GM12872 (cell line): Measurements from ENCODE around the gene PRDX6.

ENCODE experiments used
- TF ChIP-seq, protein P1 (sequence below): IDR thresholded peaks from 3 replicates; pipeline ENCODE4 v1.5.1; 2011; ENCODE audit warnings: low read depth, mild to moderate bottlenecking, low read length, moderate library complexity; ENCODE audit not compliant: insufficient read depth

Gene PRDX6

DNA sequence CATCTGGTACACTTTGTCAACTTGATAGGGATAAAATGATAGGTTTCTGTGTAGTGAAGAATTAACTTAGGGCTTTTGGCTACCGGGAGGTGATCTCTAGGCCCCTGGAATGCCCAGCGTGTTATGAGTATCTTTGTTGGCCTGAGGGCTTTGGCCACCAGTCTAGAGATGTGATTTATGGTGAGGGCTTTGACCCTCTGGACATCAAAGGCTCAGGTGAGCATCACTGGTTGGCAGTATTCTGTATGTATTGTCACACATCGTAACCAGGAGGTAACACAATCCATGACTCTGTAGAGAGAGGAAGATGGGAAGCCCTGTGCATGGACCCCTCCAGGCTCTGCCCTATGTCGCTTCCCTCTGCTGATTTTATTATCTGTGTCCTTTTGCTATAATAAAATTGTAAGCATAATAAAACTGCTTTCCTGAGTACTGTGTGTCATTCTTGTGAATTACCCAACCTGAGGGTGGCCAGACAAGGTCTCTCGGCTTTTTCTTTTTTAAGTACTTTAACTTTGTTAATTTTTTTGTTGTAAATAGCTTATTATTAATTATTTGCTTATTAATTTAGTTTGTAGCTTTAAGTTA lies 40.2 kb upstream of the PRDX6 start:
- TF ChIP-seq, protein P1, sequence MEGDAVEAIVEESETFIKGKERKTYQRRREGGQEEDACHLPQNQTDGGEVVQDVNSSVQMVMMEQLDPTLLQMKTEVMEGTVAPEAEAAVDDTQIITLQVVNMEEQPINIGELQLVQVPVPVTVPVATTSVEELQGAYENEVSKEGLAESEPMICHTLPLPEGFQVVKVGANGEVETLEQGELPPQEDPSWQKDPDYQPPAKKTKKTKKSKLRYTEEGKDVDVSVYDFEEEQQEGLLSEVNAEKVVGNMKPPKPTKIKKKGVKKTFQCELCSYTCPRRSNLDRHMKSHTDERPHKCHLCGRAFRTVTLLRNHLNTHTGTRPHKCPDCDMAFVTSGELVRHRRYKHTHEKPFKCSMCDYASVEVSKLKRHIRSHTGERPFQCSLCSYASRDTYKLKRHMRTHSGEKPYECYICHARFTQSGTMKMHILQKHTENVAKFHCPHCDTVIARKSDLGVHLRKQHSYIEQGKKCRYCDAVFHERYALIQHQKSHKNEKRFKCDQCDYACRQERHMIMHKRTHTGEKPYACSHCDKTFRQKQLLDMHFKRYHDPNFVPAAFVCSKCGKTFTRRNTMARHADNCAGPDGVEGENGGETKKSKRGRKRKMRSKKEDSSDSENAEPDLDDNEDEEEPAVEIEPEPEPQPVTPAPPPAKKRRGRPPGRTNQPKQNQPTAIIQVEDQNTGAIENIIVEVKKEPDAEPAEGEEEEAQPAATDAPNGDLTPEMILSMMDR, result no peak

DNA sequence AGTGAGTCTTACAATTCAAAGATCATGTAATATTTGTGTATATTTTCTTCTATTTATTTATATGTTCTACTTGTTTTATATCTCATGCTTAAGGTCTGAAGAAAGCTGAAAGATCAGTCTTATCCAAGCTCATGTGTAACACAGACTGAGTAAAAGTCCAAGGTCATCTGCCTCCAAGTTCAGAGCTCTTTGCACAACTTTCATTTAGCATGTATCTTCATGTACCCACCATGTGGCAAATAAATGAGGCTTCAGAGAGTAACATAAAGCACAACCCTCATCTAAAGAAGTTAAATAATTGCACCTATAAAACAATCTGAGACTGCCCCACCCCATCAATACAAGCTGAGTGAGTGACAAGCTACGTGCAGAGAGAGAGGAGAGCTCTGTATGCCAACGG lies 38.5 kb upstream of the PRDX6 start:
- TF ChIP-seq, protein P1, result no peak

DNA sequence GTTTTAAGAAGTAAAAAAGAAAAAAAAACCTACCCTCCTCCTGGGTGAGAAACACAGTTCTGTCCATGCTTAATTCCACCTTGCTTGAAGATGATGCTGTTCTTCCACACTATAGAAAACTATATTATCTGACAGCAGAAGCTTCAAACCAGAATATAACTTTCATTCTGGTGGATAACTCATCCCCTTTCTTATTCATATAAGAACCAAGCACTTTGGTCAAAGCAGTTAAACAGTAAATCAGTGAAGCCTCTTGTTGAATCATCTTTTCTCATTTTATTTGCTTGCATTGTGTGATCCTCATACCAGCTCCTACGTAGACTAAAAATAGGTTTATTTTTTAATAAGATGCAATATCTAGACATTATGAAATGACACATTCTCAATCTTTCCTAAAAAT lies 36.7 kb upstream of the PRDX6 start:
- TF ChIP-seq, protein P1, result no peak

DNA sequence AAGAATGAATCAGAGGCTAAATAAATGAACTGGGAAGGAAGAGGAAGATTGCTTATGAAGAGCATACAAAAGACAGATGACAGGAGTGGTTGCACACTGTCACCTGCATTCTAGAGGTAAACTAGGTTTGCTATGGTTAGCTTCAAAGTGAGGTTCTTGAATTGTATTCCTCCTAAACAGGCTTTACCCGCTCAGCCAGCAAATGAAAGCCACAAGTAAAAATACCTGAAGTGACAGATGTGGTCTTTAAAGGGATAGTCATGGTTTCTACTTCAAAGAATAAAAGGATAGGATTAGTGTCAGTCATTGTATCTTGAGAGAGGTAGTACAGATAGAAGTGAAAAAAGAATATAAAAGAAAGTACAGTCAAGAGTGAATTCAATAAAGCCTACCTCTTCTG lies 32.4 kb upstream of the PRDX6 start:
- TF ChIP-seq, protein P1, result no peak

DNA sequence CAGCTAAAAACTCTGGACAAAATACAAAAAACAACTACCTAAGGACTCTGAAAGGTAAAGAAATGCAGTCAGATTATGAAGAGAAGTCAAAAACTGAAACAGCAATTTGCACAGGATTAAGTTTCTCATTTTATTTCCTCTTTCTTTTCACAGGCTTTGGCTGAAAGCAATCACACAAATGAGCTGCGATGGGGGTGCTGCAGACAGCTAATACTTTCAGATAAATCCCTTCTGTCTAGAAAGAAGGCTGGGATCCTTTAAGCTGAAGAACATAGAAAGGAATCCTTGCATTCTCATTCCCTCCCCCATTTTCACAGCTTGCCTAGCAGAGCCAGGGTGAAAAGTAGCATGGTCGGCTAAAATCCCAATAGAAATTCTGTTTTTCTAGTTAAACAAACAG lies 32.0 kb upstream of the PRDX6 start:
- TF ChIP-seq, protein P1, result no peak

DNA sequence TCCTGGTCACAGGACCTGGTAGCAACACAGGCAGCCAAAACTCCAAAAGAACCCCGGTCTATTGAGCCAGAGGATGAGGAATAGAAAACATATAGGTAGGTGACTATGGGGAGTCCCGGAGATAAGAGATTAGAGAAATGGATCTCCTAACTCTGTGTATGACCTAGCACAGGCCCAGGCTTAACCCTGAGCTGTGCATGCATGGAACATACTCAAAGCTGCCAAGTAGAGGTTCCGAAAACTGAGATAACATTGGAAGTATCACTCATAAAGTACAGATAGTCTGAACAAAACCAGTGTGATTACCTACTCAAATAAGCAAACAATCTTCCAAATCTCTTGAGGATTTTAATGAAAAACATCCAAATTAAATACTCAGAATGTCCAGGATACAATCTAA lies 31.5 kb upstream of the PRDX6 start:
- TF ChIP-seq, protein P1, result no peak

DNA sequence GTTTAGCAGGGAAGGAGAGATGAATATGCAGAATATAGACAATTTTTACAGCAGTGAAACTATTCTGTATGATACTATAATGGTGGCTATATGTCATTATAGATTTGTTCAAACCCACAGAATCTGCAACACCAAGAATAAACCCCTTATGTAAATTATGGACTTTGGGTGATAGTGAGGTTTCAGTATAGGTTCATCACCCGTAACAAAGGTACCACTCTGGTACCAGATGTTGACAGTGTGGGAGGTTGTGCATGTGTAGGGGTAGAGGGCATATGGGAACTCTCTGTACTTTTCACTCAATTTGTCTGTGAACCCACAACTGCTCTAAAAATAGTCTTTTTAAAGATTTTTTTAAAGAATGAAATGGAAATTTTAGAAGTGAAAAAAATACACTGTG lies 29.9 kb upstream of the PRDX6 start:
- TF ChIP-seq, protein P1, result no peak
